Common myeloid progenitor, CD34-positive (primary cell): ENCODE results near the gene DAAM2.

Experiments used
- CTCF ChIA-PET: fragments of 350-600 bp; sonication (Branson Sonifier 250); formaldehyde crosslinking; loops from one replicate; lab custom pipeline; 2021; ENCODE audit warnings: antibody characterized with exemption; lab: Charles Lee
- POLR2A ChIA-PET: fragments of 350-600 bp; sonication (Branson Sonifier 250); formaldehyde crosslinking; loops from one replicate; lab custom pipeline; 2021; ENCODE audit warnings: antibody characterized with exemption; lab: Charles Lee
- DNase-seq, 3 donors: peaks; one replicate each; pipeline versions ENCODE4 v3.0.0 to v3.0.0-alpha.2; 2013
- H3K27ac ChIP-seq, 2 experiments: 1 replicate in 1 of 2; 2 replicates in 1 of 2; pipeline ENCODE4 v1.7.0; 2013; ENCODE audit warnings: inconsistent platforms in 2 of 2, low read length in 2 of 2, mild to moderate bottlenecking in 2 of 2, low read depth in 1 of 2, moderate library complexity in 1 of 2; ENCODE audit not compliant: severe bottlenecking in 2 of 2, insufficient read depth in 1 of 2, poor library complexity in 1 of 2
- H3K27me3 ChIP-seq, 5 experiments: replicated peaks in 2 of 5; 1 replicate in 3 of 5; 2 replicates in 2 of 5; pipeline versions ENCODE4 v1.6.1 to v1.7.0; 2013; ENCODE audit warnings: low read length in 4 of 5, mild to moderate bottlenecking in 2 of 5, moderate library complexity in 2 of 5, inconsistent platforms in 1 of 5; ENCODE audit not compliant: insufficient read depth in 5 of 5, control insufficient read depth in 4 of 5
- H3K36me3 ChIP-seq, 4 experiments: 1 replicate in 2 of 4; 2 replicates in 2 of 4; pipeline versions ENCODE4 v1.6.1 to v1.7.0; 2013; ENCODE audit warnings: low read length in 3 of 4, control low read depth in 1 of 4, mild to moderate bottlenecking in 1 of 4; ENCODE audit not compliant: control insufficient read depth in 4 of 4, insufficient read depth in 4 of 4
- H3K4me1 ChIP-seq, 4 experiments: 1 replicate in 3 of 4; 2 replicates in 1 of 4; pipeline versions ENCODE4 v1.6.1 to v1.7.1; 2013; ENCODE audit warnings: low read length in 3 of 4, mild to moderate bottlenecking in 3 of 4, control low read depth in 1 of 4, inconsistent platforms in 1 of 4, moderate library complexity in 1 of 4; ENCODE audit not compliant: control insufficient read depth in 4 of 4, insufficient read depth in 4 of 4; ENCODE audit errors: control extremely low read depth in 1 of 4
- H3K4me3 ChIP-seq, 7 experiments: 1 replicate in 4 of 7; 2 replicates in 3 of 7; pipeline versions ENCODE4 v1.5.1 to v1.7.0; 2013; ENCODE audit warnings: mild to moderate bottlenecking in 7 of 7, low read length in 6 of 7, moderate library complexity in 6 of 7, inconsistent platforms in 2 of 7, low read depth in 2 of 7, control low read depth in 1 of 7; ENCODE audit not compliant: insufficient read depth in 4 of 7, control insufficient read depth in 1 of 7; ENCODE audit errors: extremely low read depth in 1 of 7
- H3K9me3 ChIP-seq, 5 experiments: 1 replicate in 4 of 5; 2 replicates in 1 of 5; pipeline versions ENCODE4 v1.6.1 to v1.7.1; 2013; ENCODE audit warnings: low read length in 4 of 5, mild to moderate bottlenecking in 2 of 5, inconsistent platforms in 1 of 5, low read depth in 1 of 5, moderate library complexity in 1 of 5; ENCODE audit not compliant: control insufficient read depth in 4 of 5, insufficient read depth in 2 of 5; ENCODE audit errors: control extremely low read depth in 1 of 5
- WGBS: methylation state at CpG from one replicate; pipeline ENCODE4 v1.1.5; 2013; ENCODE audit not compliant: insufficient coverage; 5-methylcytosine and 5-hydroxymethylcytosine counted together

DAAM2 gene

DNA sequence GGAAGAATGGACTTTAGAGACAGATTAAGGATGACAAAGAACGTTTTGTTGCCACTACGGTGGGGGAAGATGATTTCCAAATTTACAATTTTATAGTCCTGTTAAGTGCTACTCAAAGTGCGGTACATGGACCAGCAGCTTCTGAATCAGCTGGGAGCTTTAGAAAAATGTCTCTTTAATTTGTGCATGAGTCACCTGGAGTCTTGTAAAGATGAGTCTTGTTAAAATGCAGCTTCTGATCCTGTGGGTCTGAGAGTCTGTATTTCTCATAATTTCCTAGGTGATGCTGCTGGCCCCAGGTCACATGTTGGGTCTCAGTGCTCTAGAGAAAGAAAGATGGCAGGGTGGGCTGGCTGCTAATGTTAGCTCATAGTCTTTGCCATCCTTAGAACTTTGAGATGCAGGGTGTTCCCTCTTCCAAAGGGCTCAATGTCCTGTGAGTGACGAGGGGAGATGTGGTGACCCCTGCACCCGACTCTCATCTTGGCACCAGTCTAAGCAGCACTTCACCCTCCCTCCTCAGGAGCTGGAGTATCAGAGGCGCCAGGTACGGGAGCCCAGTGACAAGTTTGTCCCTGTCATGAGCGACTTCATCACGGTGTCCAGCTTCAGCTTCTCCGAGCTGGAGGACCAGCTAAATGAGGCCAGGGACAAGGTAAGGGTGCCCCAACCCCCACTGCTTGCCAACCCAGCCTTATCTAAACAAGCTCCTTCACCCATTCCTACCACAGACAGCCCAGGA, 107.5 kb downstream of the DAAM2 start:
- 94% methylated on average over 9 of the region's 10 CpGs for WGBS
- DNase-seq: no peak
- Histone ChIP-seq H3K9me3 (no peaks in the 10 kb centered on the region), H3K4me3 (no peak overlapping the region), H3K4me1 (no peaks in the 10 kb centered on the region), H3K36me3 (no peaks in the 10 kb centered on the region), H3K27ac (no peak overlapping the region), H3K27me3 (peaks cover 0 to 5% (median 2%) of the 10 kb centered on the region in 5 experiments)
- POLR2A ChIA-PET: no interaction called here
- CTCF ChIA-PET: no interaction called here

DNA sequence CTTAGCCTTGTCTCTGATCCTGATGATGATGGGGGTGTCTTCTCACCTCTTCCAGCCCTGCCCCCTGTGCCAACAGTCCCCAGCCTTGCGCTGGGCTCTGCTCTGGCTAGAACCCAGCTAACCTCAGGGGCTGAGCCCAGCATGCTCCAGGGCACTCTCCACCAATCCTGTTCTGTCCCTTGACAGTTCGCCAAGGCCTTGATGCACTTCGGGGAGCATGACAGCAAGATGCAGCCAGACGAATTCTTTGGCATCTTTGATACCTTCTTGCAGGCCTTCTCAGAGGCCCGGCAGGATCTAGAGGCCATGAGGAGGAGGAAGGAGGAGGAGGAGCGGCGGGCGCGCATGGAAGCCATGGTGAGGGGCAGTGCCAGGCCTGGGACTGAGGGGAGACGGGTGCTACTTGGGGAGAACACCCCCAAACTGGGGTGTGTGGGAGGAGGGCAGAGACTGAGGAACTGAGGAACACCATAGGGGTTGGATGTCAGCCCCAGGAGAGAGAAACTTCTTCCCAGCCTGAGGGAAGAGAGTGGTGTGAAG, 109.0 kb downstream of the DAAM2 start:
- no peak overlapping the region for H3K27ac ChIP-seq
- no peaks in the 10 kb centered on the region for H3K36me3 ChIP-seq
- POLR2A ChIA-PET: no interaction called here
- no peaks in the 10 kb centered on the region for H3K4me1 ChIP-seq
- no peaks in the 10 kb centered on the region for H3K9me3 ChIP-seq
- CTCF ChIA-PET: no interaction called here
- H3K4me3 ChIP-seq: no peak overlapping the region
- WGBS: 98% methylated on average over 6 of the region's 10 CpGs
- no peak for DNase-seq
- peaks cover 0 to 5% (median 2%) of the 10 kb centered on the region in 5 experiments for H3K27me3 ChIP-seq

DNA sequence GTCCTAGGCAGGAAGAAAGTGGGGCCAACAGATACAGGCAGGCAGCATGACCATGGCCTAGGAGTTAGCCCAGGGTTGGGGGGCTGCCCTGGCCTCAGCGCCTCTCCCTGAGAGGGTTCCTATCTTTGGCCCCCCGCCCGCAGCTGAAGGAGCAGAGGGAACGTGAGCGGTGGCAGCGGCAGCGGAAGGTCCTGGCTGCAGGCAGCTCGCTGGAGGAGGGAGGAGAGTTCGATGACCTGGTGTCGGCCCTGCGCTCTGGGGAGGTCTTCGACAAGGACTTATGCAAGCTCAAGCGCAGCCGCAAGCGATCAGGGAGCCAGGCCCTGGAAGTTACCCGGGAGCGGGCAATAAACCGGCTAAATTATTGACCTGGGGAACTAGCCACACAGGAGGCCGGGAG, 109.5 kb downstream of the DAAM2 start:
- CTCF ChIA-PET: no interaction called here

DNA sequence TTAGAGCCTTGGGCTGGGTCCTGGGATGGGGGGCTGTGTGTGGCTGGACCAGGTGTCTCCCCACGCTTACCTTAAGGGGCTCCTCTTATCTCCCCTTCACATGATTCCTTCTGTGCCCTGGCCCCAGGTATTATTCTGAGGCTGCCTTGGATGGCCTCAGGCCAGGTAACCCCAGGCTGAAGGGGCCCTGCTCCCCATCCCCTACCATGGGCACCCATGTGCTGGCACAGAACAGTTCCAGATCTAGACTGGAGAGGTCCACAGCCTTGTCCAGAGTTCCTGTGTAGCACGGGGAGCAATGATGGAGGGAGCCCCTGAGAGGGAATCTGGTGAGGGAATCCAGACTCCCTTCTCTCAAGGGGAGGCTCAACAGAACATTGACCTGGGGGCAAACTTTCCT, 110.0 kb downstream of the DAAM2 start:
- Histone ChIP-seq H3K9me3 (no peaks in the 10 kb centered on the region), H3K27me3 (peaks cover 0 to 5% (median 2%) of the 10 kb centered on the region in 5 experiments), H3K4me3 (no peak overlapping the region), H3K4me1 (no peaks in the 10 kb centered on the region), H3K36me3 (no peaks in the 10 kb centered on the region), H3K27ac (no peak overlapping the region)
- ChIA-PET POLR2A (no interaction called here), CTCF (no interaction called here)
- WGBS: 100% methylated on average over 1 of the region's 2 CpGs
- DNase-seq: no peak

More for the DNA sequence above, 109.5 kb downstream of the DAAM2 start:
- WGBS: 88% methylated on average over 17 of the region's 19 CpGs
- no peaks in the 10 kb centered on the region for H3K9me3 ChIP-seq
- peaks cover 0 to 5% (median 2%) of the 10 kb centered on the region in 5 experiments for H3K27me3 ChIP-seq
- DNase-seq: no peak
- no peaks in the 10 kb centered on the region for H3K4me1 ChIP-seq
- H3K36me3 ChIP-seq: no peaks in the 10 kb centered on the region
- H3K27ac ChIP-seq: no peak overlapping the region
- H3K4me3 ChIP-seq: no peak overlapping the region
- POLR2A ChIA-PET: no interaction called here

DNA sequence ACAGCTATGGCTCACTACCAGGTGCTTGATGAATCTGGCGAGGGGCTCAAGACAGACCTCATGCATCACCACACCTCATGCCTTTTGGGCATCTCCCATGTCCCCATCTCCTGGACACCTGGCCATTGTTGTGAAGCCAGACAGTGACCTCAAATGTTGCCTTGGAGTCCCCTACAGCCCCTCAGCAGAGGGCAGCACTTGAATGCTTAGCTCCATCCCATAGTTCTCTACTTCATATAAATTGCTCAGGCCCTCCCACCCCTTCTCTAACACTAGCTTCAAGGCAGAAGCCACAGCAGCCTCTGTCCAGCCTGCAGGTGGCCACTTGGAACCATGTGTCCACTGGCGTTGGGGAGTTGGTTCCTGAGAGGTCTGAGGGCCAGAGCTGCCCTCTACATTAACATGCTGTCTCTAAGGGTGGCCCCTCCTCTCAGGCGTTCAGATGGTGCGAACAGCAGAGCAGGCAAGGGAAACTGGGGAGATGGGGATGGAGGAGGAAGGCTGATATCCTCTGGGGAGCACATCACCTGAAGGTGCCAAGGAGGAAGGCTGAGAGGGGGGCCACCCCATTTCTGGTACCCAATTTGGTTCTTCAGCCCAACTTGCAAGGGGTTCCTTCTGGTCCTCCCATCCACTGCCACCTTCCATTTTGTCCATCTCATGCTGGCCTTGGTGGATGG, 110.8 kb downstream of the DAAM2 start:
- no peak for DNase-seq
- Histone ChIP-seq H3K27me3 (peaks cover 0 to 5% (median 2%) of the 10 kb centered on the region in 5 experiments), H3K9me3 (no peaks in the 10 kb centered on the region), H3K4me1 (no peaks in the 10 kb centered on the region), H3K4me3 (no peak overlapping the region), H3K27ac (no peak overlapping the region), H3K36me3 (peaks cover 0 to 2% (median 0%) of the 10 kb centered on the region in 4 experiments)
- WGBS: 92% methylated on average over 2 of the region's 4 CpGs
- POLR2A ChIA-PET: no interaction called here
- CTCF ChIA-PET: no interaction called here

DNA sequence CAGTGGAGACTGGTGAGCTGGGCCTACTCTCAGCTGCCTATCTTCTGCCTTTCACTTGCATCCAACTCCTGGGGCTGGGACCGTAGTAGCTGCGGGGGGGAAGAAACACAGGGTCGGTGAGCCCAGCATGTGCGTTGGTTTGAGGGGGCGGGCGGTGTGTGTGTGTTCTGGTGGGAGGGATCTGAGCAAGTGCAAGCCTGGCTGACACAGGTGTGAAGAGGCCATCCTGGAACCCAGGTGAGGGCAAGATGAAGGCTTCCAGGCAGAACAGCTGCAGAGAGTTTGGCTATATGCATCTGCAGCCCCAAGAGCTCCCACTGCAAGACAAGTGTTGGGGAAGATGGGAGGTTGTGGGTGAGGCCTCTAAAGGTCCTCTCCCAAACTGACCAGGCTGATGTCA, 111.5 kb downstream of the DAAM2 start:
- Histone ChIP-seq H3K4me3 (no peak overlapping the region), H3K9me3 (no peaks in the 10 kb centered on the region), H3K36me3 (peaks cover 0 to 2% (median 0%) of the 10 kb centered on the region in 4 experiments), H3K27me3 (peaks cover 0 to 4% (median 1%) of the 10 kb centered on the region in 5 experiments), H3K27ac (no peak overlapping the region), H3K4me1 (no peaks in the 10 kb centered on the region)
- no peak for DNase-seq
- POLR2A ChIA-PET: no interaction called here
- WGBS: 96% methylated on average over 4 of the region's 6 CpGs
- CTCF ChIA-PET: interaction anchor here (1.4 kb wide), 1 partner anchor 10 kb away, joined by 3 read pairs; no protein-coding TSS in a partner anchor
